ENCODE measurements around the gene STARD13.

DNA sequence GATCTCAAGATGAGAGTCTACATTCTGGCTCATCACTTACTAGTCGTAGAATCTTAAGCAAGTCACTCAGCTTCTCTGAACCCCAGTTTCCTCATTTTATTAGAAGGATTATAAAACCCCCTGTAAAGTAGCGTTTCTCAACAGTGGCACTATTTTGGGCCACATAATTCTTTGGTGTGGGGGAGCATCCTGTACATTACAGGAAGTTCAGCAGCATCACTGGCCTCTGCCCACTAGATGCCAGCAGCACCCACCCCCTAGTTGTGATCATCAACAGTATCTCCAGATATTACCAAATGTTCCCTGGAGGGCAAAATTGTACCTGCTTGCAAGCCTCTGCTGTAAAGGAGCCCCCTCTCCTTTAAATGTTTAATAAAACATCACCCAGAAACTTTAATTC, 22.6 kb downstream of the STARD13 start:
- TF ChIP-seq, protein P1, sequence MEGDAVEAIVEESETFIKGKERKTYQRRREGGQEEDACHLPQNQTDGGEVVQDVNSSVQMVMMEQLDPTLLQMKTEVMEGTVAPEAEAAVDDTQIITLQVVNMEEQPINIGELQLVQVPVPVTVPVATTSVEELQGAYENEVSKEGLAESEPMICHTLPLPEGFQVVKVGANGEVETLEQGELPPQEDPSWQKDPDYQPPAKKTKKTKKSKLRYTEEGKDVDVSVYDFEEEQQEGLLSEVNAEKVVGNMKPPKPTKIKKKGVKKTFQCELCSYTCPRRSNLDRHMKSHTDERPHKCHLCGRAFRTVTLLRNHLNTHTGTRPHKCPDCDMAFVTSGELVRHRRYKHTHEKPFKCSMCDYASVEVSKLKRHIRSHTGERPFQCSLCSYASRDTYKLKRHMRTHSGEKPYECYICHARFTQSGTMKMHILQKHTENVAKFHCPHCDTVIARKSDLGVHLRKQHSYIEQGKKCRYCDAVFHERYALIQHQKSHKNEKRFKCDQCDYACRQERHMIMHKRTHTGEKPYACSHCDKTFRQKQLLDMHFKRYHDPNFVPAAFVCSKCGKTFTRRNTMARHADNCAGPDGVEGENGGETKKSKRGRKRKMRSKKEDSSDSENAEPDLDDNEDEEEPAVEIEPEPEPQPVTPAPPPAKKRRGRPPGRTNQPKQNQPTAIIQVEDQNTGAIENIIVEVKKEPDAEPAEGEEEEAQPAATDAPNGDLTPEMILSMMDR (IDR thresholded peaks at IDR 0.05), result no peak
- no peak for TF ChIP-seq EZH2 (IDR thresholded peaks at IDR 0.05; ENCODE audit: borderline replicate concordance, insufficient read depth, low read depth, low read length, poor library complexity, severe bottlenecking)

Data from B cell (primary cell).